NCI-H1417 (cell line): ENCODE results near the gene LGALS7B.
"Not testable (repeated sequence)": the region's sequence is repeated elsewhere in the genome, so short reads cannot be mapped to it uniquely, and the experiment has no call there.

Source experiments
- DNase-seq, 3 experiments: peaks; one replicate each; lab custom pipeline; 2025; lab: John Stamatoyannopoulos, UW

LGALS7B gene

GRCh38 chr19:38788478-38789243 lies at the start of gene LGALS7B:
Gene LGALS7B, plus strand, starts transcription at chr19:38789200. Its CDS starts 27 bp downstream, at chr19:38789227.
- no peak for DNase-seq

- no peak for DNase-seq
These were observed 49.4 kb upstream of the LGALS7B start for GRCh38 chr19:38739440-38740256.

GRCh38 chr19:38740257-38740592 lies 48.8 kb upstream of the LGALS7B start:
- no peak for DNase-seq

- no peak for DNase-seq
These were observed 48.1 kb upstream of the LGALS7B start for GRCh38 chr19:38740932-38741331.

- DNase-seq, result no peak
These were observed 47.3 kb upstream of the LGALS7B start for GRCh38 chr19:38741670-38742069.

GRCh38 chr19:38742296-38742695 lies 46.7 kb upstream of the LGALS7B start:
- DNase-seq, result no peak

GRCh38 chr19:38742906-38743305 lies 46.1 kb upstream of the LGALS7B start:
- no peak for DNase-seq

- DNase-seq, result no peak
These were observed 45.4 kb upstream of the LGALS7B start for GRCh38 chr19:38743394-38744297.

- DNase-seq, result no peak
These were observed 44.7 kb upstream of the LGALS7B start, which contains the start of gene CAPN12 for GRCh38 chr19:38744298-38744681. Gene CAPN12, minus strand, starts transcription at chr19:38744474. Its CDS starts 309 bp downstream, at chr19:38744165.

- DNase-seq, result no peak
These were observed 44.1 kb upstream of the LGALS7B start for GRCh38 chr19:38744874-38745273.

- DNase-seq, result no peak
These were observed 43.7 kb upstream of the LGALS7B start for GRCh38 chr19:38745316-38745715.

- not testable (repeated sequence) for DNase-seq
These were observed 35.2 kb upstream of the LGALS7B start for GRCh38 chr19:38753783-38754182.

GRCh38 chr19:38754196-38754595 lies 34.8 kb upstream of the LGALS7B start:
- DNase-seq, result not testable (repeated sequence)

GRCh38 chr19:38759590-38760003 lies 29.4 kb upstream of the LGALS7B start:
- DNase-seq, result no peak

- not testable (repeated sequence) for DNase-seq
These were observed 28.0 kb upstream of the LGALS7B start for GRCh38 chr19:38760805-38761517.

- not testable (repeated sequence) for DNase-seq
These were observed 27.1 kb upstream of the LGALS7B start for GRCh38 chr19:38761884-38762389.

GRCh38 chr19:38763795-38764220 lies 25.2 kb upstream of the LGALS7B start:
- DNase-seq, result no peak

- no peak for DNase-seq
These were observed 23.8 kb upstream of the LGALS7B start for GRCh38 chr19:38765214-38765613.

- no peak for DNase-seq
These were observed 22.5 kb upstream of the LGALS7B start for GRCh38 chr19:38766276-38767047.

- peak in 1 of 3 experiments; percentile 27 for DNase-seq
These were observed 19.3 kb upstream of the LGALS7B start for GRCh38 chr19:38769635-38770211.
